ENCODE measurements around the gene SLAMF7. TPM values are rescaled to one million over a fixed set of nuclear protein-coding genes. Genes with fewer than 3 reads are reported as not detected.
"Not testable (repeated sequence)": the region's sequence is repeated elsewhere in the genome, so short reads cannot be mapped to it uniquely, and the experiment has no call there.

The SLAMF7 gene, protein sequence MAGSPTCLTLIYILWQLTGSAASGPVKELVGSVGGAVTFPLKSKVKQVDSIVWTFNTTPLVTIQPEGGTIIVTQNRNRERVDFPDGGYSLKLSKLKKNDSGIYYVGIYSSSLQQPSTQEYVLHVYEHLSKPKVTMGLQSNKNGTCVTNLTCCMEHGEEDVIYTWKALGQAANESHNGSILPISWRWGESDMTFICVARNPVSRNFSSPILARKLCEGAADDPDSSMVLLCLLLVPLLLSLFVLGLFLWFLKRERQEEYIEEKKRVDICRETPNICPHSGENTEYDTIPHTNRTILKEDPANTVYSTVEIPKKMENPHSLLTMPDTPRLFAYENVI
- total RNA-seq (ENCODE audit: low replicate concordance), result not detected in 2 replicates

DNA sequence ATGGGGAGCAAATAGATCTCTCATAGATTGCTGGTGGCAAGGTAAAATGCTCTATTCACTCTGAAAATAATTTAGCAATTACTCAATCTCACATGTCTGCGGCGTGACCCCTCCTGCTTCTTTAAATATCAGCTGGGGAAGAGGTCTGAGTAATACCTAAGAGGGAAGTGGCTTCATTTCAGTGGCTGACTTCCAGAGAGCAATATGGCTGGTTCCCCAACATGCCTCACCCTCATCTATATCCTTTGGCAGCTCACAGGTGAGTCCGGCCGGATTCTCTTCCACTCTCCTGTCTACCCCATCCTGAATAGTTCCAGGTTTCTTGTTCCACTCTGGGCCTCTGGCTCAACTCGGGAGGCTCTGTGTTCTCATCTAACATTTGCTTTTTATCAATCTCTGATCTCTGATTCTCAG, at the start of gene SLAMF7:
Gene SLAMF7, plus strand, starts transcription at position 150 of the 414 bp plus-strand sequence. Its CDS starts 55 bp downstream, at position 205.
- no peak for DNase-seq (ENCODE audit: low read depth)
- no peak within 1 kb of the TSS for H3K4me3 ChIP-seq (ENCODE audit: low read depth, low read length)
- TF ChIP-seq, protein P1, sequence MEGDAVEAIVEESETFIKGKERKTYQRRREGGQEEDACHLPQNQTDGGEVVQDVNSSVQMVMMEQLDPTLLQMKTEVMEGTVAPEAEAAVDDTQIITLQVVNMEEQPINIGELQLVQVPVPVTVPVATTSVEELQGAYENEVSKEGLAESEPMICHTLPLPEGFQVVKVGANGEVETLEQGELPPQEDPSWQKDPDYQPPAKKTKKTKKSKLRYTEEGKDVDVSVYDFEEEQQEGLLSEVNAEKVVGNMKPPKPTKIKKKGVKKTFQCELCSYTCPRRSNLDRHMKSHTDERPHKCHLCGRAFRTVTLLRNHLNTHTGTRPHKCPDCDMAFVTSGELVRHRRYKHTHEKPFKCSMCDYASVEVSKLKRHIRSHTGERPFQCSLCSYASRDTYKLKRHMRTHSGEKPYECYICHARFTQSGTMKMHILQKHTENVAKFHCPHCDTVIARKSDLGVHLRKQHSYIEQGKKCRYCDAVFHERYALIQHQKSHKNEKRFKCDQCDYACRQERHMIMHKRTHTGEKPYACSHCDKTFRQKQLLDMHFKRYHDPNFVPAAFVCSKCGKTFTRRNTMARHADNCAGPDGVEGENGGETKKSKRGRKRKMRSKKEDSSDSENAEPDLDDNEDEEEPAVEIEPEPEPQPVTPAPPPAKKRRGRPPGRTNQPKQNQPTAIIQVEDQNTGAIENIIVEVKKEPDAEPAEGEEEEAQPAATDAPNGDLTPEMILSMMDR (IDR thresholded peaks at IDR 0.05; ENCODE audit: insufficient read depth, low read length), result no peak

DNA sequence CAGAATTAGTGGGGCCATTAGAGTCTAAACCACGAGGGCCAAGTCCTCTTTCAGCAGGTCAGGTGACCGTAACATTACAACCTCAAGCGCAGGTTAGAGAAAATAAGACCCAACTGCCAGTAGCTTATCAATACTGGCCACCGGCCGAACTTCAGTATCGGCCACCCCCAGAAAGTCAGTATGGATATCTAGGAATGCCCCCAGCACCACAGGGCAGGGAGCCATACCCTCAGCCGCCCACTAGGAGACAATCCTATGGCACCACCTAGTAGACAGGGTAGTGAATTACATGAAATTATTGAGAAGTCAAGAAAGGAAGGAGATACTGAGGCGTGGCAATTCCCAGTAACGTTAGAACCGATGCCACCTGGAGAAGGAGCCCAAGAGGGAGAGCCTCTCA, 46.7 kb upstream of the SLAMF7 start:
- DNase-seq (ENCODE audit: low read depth); H3K4me3 ChIP-seq (ENCODE audit: low read depth, low read length): not testable (repeated sequence)

DNA sequence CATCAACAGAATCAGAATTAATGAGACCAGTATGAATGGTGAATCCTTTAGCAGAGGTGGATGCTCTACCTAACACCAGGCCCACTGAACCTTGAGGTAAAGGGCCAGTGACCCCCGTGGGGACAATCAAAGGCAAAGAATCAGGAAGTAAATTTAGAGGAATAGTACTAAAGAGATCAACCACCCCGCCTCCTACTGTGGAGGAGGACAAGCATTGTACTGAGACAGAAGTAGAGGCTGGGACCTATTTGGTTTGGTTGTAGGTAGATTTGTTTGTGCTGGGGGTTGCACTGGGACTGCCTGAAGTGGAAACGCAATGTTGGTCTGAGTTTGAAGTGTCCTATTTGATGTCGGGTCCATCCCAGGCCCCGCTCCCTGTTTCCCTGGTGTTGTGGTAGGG, 36.9 kb upstream of the SLAMF7 start:
- DNase-seq (ENCODE audit: low read depth), result no peak
- TF ChIP-seq, protein P1 (IDR thresholded peaks at IDR 0.05; ENCODE audit: insufficient read depth, low read length), result no peak
- no peak overlapping the region for H3K4me3 ChIP-seq (ENCODE audit: low read depth, low read length)

DNA sequence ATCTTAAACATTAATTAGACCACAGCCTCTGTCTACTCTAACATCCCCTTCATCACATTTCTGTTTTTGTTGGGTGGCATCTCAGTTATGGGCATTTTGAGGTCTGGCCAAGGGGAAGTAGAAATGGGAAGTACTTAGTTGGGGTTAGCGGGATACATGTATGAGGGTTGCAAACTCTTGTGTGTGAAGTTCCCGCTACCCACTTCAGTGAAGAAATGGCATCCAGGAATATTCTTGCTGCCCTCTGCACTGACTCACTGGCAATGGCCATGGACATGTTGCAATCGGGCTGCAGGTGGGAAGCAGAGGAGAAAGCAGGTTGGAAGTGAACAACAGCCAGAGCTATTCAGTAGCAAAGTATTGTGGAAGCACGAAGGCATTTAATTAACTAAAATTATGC, 34.8 kb upstream of the SLAMF7 start:
- no peak overlapping the region for H3K4me3 ChIP-seq (ENCODE audit: low read depth, low read length)
- TF ChIP-seq, protein P1 (IDR thresholded peaks at IDR 0.05; ENCODE audit: insufficient read depth, low read length), result no peak
- DNase-seq (ENCODE audit: low read depth), result no peak

DNA sequence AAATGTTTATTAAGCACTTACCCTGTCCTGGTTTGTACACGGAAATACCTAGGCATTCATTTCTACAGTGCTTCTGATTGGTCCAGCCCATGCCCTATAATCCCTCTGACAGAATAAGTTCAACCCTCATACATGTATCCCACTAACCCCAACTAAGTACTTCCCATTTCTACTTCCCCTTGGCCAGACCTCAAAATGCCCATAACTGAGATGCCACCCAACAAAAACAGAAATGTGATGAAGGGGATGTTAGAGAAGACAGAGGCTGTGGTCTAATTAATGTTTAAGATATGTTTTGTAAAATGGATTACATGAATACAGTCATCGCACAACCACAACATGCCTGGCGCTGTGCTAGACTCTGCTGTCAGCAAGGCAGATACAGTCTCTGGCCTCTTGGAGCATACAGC, 33.8 kb upstream of the SLAMF7 start:
- not testable (repeated sequence) for DNase-seq (ENCODE audit: low read depth); H3K4me3 ChIP-seq (ENCODE audit: low read depth, low read length)

DNA sequence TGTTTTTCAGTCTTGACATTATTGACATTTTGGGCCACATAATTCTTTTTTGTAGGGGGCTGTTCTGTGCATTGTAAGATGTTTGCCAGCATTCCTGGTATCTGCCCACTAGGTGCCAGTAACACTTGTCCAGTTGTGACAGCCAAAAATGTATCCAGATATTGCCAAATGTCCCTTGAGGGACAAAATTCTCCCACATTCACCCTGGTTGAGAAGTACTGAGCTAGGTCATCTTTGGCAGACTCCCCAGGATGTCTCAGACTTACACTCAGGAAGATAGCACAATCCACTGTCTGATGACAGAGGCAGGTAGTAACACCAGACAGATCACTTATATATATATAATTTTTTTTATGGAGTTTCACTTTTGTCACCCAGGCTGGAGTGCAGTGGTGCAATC, 33.3 kb upstream of the SLAMF7 start:
- TF ChIP-seq, protein P1 (IDR thresholded peaks at IDR 0.05; ENCODE audit: insufficient read depth, low read length), result no peak
- DNase-seq (ENCODE audit: low read depth), result no peak
- H3K4me3 ChIP-seq (ENCODE audit: low read depth, low read length), result no peak overlapping the region

DNA sequence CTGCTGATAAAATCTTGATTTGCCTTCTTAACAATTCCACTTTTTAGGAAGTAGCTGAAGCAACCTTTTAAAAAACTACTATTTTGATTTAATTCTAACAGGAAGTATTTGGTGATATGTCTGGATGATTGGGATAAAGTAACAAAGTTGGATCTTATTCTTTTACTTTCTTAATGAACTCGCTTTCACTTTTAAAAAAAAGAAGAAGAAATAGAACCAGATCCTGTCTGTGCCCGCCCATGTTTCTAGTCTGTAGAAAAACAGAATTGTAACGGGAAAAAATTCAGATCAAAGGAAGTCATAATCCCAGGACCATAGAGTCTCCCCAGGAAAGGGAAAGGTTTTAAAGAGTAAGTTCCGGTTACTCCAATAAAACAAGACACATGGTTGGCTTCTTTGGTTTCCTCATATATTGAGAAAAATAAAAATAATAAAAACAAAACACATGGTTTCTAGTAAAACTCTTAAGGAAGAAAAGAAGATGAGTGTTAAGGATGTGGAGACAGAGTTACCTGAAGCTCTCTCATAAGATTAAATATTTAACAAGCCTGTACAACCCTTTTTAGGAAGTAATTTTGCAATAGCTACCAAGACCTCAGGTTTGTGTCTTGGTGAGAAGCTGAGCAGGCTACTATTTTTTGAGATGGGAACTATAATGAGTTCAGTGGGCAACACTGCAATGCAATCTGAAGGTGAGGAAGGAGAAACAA, 32.4 kb upstream of the SLAMF7 start:
- no peak for DNase-seq (ENCODE audit: low read depth)
- TF ChIP-seq, protein P1 (IDR thresholded peaks at IDR 0.05; ENCODE audit: insufficient read depth, low read length), result no peak
- no peak overlapping the region for H3K4me3 ChIP-seq (ENCODE audit: low read depth, low read length)

Data from fibroblast of the aortic adventitia (primary cell).